WI38 (cell line): ENCODE results near the gene GGNBP2.

Source experiments
- H3K4me3 ChIP-seq: 2 replicates; pipeline ENCODE4 v1.5.1; 2011; ENCODE audit warnings: low read depth, mild to moderate bottlenecking, control low read depth, low read length
- TF ChIP-seq, protein P1 (sequence below): IDR thresholded peaks from 2 replicates; pipeline ENCODE4 v1.5.1; 2012; ENCODE audit warnings: low read depth, mild to moderate bottlenecking, control low read depth, low read length

GGNBP2 gene

GRCh38 chr17:36544307-36545076 is at the start of gene GGNBP2:
Gene GGNBP2 (plus strand): TSS chr17:36544919. CDS start chr17:36545725, 806 bp downstream.
- H3K4me3 ChIP-seq: peak within 1 kb of the TSS; percentile 97
- TF ChIP-seq, protein P1, sequence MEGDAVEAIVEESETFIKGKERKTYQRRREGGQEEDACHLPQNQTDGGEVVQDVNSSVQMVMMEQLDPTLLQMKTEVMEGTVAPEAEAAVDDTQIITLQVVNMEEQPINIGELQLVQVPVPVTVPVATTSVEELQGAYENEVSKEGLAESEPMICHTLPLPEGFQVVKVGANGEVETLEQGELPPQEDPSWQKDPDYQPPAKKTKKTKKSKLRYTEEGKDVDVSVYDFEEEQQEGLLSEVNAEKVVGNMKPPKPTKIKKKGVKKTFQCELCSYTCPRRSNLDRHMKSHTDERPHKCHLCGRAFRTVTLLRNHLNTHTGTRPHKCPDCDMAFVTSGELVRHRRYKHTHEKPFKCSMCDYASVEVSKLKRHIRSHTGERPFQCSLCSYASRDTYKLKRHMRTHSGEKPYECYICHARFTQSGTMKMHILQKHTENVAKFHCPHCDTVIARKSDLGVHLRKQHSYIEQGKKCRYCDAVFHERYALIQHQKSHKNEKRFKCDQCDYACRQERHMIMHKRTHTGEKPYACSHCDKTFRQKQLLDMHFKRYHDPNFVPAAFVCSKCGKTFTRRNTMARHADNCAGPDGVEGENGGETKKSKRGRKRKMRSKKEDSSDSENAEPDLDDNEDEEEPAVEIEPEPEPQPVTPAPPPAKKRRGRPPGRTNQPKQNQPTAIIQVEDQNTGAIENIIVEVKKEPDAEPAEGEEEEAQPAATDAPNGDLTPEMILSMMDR: no peak

DNA sequence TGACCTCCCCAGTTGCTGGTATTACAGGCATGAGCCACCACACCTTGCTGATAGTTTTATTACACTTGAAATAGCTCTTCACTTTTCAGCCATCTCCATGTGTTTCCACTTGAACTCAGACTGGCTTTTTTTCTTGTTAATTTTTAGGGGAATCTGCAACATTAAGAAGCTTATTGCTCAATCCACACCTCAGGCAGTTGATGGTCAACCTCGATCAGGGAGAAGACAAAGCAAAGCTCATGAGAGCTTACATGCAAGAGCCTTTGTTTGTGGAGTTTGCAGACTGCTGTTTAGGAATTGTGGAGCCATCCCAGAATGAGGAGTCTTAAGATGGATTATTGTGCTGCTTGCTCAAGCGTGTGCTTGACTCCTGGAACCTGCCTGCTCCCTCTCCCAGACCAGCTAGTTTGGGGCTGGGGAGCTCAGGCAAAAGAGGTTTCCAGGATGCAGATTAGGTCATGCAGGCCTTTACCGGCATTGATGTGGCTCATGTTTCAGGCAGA is 49.6 kb upstream of the GGNBP2 start:
- TF ChIP-seq, protein P1: no peak

DNA sequence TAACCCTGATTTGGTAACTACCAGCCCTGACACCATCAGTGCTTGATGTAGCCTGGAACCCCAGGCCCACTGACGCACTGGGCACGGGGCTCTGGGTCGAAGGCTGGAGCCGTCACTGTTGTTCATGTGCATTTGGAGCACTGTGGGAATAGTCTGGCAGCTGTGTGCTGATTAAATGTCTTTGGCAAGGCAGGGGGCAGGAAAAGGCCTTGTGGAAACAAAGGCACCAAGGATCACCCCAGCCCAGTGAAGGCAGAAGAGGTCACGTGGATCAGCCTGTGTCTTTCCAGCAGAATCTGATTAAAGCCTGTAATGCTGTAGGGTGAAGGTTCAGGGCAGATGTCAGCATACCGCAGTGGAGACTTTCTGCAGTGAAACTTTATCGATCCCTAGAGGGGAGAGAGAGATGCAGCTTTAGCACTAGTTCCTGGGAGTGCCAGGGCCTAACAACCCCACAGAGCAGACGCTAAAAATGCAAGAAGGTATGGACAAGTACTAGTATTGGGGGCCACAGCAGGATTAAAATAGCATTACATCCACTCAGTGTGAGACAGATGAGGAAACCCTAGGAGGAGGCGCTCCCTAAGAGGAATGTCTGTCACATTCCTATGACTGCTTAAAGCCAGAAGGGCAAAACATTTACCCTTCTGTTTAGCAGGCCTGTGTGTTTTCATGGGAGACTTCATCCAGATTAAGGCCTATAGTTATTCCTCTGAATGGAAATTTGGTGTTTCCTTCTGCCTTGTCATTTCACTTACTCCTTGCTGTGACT is 48.5 kb upstream of the GGNBP2 start:
- no peak overlapping the region for H3K4me3 ChIP-seq
- TF ChIP-seq, protein P1: no peak

More for the DNA sequence above, 49.6 kb upstream of the GGNBP2 start:
- no peak overlapping the region for H3K4me3 ChIP-seq

DNA sequence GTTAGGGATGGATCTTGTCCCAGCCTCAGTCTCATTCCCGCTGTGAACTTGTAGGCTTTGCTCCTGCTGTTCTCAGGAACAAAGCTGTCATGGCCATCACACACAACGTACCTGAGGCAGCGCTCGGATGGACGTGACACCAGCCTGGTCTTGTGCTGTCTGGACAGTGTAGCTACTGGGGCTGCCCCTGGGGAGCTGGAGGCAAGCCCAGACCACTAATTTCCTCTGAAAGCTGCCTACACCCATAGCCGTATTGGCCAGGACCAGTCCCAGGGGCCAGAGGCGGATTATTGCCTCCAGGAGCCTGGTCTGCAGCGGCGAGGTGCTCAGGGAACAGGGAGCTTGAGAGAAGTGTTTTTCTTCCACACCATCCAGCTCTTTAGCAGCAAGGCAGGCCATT is 46.6 kb upstream of the GGNBP2 start:
- no peak overlapping the region for H3K4me3 ChIP-seq
- TF ChIP-seq, protein P1: no peak

DNA sequence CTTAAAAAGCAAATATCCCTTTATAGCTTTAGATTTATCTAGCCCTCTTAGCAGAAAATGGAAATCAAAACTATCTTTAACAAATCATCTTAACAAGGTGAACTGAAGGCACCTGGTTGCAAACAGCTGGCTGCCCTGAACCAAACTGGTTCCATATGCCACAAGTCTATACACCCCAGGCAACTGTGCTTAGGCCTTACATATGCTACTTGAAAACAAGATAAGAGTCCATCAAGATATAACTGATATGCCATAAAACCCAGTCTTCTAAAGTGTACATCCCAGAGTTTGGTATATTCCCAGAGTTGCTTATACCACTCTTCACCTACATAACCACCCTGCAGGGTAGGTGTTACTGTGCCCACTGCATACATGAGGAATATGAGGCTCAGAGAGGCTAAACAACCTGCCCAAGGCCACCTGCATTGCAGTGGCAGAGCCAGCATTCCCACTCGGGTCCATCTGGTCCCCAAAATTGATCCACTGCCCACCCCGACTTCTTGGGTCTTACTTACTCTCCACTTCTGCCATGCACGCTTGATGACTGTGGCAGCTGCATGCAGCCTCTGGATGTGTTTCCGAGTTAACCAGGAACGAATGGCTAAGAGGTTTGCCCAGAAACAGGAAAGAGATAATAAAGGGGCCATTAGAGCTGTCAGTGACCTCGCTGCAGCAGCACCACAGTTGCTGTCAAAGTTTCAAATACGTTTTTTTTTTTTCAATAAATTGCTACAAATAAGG is 46.0 kb upstream of the GGNBP2 start:
- TF ChIP-seq, protein P1: no peak
- H3K4me3 ChIP-seq: no peak overlapping the region

DNA sequence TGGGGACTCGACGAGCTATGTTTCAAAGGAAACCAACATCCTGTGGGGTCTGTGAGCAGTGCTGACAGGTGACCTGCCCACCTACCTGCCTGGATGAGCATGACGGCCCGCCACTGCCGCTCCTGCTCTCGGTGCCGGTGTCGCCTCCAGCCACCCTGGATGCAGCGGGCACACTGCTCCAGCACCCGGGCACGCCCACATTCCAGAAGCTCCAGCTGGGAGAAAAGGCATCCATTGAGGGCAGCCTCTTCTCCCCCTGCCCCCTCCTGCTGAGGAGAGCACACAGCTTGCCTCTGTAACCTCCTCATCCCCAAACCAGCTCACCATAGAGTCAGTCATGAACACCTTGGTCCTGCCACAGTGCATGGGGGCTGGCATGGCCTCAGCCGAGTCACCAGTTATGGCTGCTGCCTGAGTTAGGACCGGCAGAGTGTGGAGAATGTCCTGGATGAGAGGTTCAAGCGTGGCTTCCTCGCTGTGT is 43.9 kb upstream of the GGNBP2 start:
- TF ChIP-seq, protein P1: no peak
- H3K4me3 ChIP-seq: no peak overlapping the region
